Ascending aorta (tissue), 2 donors: ENCODE results near the gene SNX25. TPM values are rescaled to one million over a fixed set of nuclear protein-coding genes. Genes with fewer than 3 reads are reported as not detected.
A peak's percentile ranks its signal among the peaks of the same experiment; 100 is the strongest.
"Not testable (repeated sequence)": the region's sequence is repeated elsewhere in the genome, so short reads cannot be mapped to it uniquely, and the experiment has no call there.

Source experiments
- DNase-seq, 2 donors: peaks; one replicate each; pipeline ENCODE4 v3.0.0-alpha.2; 2019; ENCODE audit warnings: low spot score in 2 of 2
- H3K27ac ChIP-seq, 2 donors: fragments of 200-600 bp; sonication (generic); one replicate each; pipeline ENCODE4 v1.5.1; 2016 to 2017; ENCODE audit warnings: mild to moderate bottlenecking in 1 of 2
- H3K27me3 ChIP-seq: fragments of 200-600 bp; sonication (generic); one replicate; pipeline ENCODE4 v1.5.1; 2017
- H3K36me3 ChIP-seq, 2 donors: fragments of 200-600 bp; sonication (generic); one replicate each; pipeline ENCODE4 v1.5.1; 2016
- H3K4me1 ChIP-seq, 2 donors: fragments of 200-600 bp; sonication (generic); one replicate each; pipeline ENCODE4 v1.5.1; 2016 to 2017; ENCODE audit warnings: mild to moderate bottlenecking in 1 of 2
- H3K4me3 ChIP-seq, 2 donors: fragments of 200-600 bp; sonication (generic); one replicate each; pipeline ENCODE4 v1.5.1; 2016 to 2017; ENCODE audit warnings: mild to moderate bottlenecking in 1 of 2
- H3K9me3 ChIP-seq, 2 donors: fragments of 200-600 bp; sonication (generic); one replicate each; pipeline ENCODE4 v1.5.1; 2016
- CTCF ChIP-seq, 3 experiments: fragments of 200-600 bp in 2 of 3; fragments of 450-650 bp in 1 of 3; sonication (generic) in 2 of 3; IDR thresholded peaks; one replicate each; pipeline ENCODE4 v1.5.1; 2016 to 2019; ENCODE audit warnings: antibody characterized with exemption in 3 of 3, mild to moderate bottlenecking in 1 of 3, moderate library complexity in 1 of 3
- intact Hi-C: fragments of 100-400 bp; cut with DNase I; formaldehyde crosslinking; loops from one replicate; pipeline ENCODE4 v1.15.1; 2023
- total RNA-seq: library from RNA; depleted of rRNA; stranded (reverse); fragments of >200 nt; gene quantifications from one replicate; pipeline ENCODE4 v1.1.0, GENCODE V29; 2016

SNX25 gene
- total RNA-seq, 1 donor from 2014 or later: 18.7 TPM

GRCh38 chr4:185254434-185254833 is 45.0 kb downstream of the SNX25 start:
- Histone ChIP-seq H3K9me3 (no peaks in the 10 kb centered on the region), H3K4me3 (no peak overlapping the region), H3K27ac (no peak overlapping the region), H3K27me3 (no peaks in the 10 kb centered on the region), H3K36me3 (no peaks in the 10 kb centered on the region), H3K4me1 (peaks cover 0 to 12% of the 10 kb centered on the region in 2 donors)
- no peak for DNase-seq
- no peak for TF ChIP-seq CTCF (IDR thresholded peaks at IDR 0.05)
- intact Hi-C loops: no loop called here

GRCh38 chr4:185255868-185256267 is 46.5 kb downstream of the SNX25 start:
- intact Hi-C loops: no loop called here
- H3K4me3 ChIP-seq: peak overlapping the region in 1 of 2 donors; percentile 18
- no peaks in the 10 kb centered on the region for H3K36me3 ChIP-seq
- H3K4me1 ChIP-seq: peaks cover 0 to 12% of the 10 kb centered on the region in 2 donors
- no peak for TF ChIP-seq CTCF (IDR thresholded peaks at IDR 0.05)
- no peak for DNase-seq
- no peak overlapping the region for H3K27ac ChIP-seq
- no peaks in the 10 kb centered on the region for H3K27me3 ChIP-seq
- H3K9me3 ChIP-seq: no peaks in the 10 kb centered on the region

- no peak for DNase-seq
- Histone ChIP-seq H3K4me3 (no peak overlapping the region), H3K27me3 (no peaks in the 10 kb centered on the region), H3K4me1 (peaks cover 0 to 10% of the 10 kb centered on the region in 2 donors), H3K36me3 (no peaks in the 10 kb centered on the region), H3K9me3 (no peaks in the 10 kb centered on the region), H3K27ac (no peak overlapping the region)
- intact Hi-C loops: no loop called here
- TF ChIP-seq CTCF (IDR thresholded peaks at IDR 0.05): no peak
Observed at GRCh38 chr4:185256446-185256845, 47.0 kb downstream of the SNX25 start.

GRCh38 chr4:185257086-185257485 is 47.7 kb downstream of the SNX25 start:
- H3K27me3 ChIP-seq: no peaks in the 10 kb centered on the region
- H3K4me1 ChIP-seq: peaks cover 2 to 7% of the 10 kb centered on the region in 2 donors
- DNase-seq: no peak
- no peaks in the 10 kb centered on the region for H3K9me3 ChIP-seq
- H3K36me3 ChIP-seq: no peaks in the 10 kb centered on the region
- no peak overlapping the region for H3K4me3 ChIP-seq
- H3K27ac ChIP-seq: no peak overlapping the region
- TF ChIP-seq CTCF (IDR thresholded peaks at IDR 0.05): no peak
- intact Hi-C loops: no loop called here

GRCh38 chr4:185257694-185258093 is 48.3 kb downstream of the SNX25 start:
- Histone ChIP-seq H3K9me3 (no peaks in the 10 kb centered on the region), H3K36me3 (no peaks in the 10 kb centered on the region), H3K4me1 (peaks cover 3% of the 10 kb centered on the region in 2 donors), H3K4me3 (no peak overlapping the region), H3K27me3 (no peaks in the 10 kb centered on the region), H3K27ac (no peak overlapping the region)
- intact Hi-C loops: no loop called here
- no peak for DNase-seq
- TF ChIP-seq CTCF (IDR thresholded peaks at IDR 0.05): no peak

- intact Hi-C loops, H3K36me3 ChIP-seq, H3K9me3 ChIP-seq, H3K4me3 ChIP-seq, H3K27me3 ChIP-seq, H3K27ac ChIP-seq, DNase-seq, H3K4me1 ChIP-seq: not testable (repeated sequence)
Observed at GRCh38 chr4:185258741-185259140, 49.3 kb downstream of the SNX25 start.
